A549 treated with GW870086 at 1 μM for 4 hours (cell line): ENCODE data around the gene PRAMEF20. TPM values are rescaled to one million over a fixed set of nuclear protein-coding genes. Genes with fewer than 3 reads are reported as not detected.

Experiments
- total RNA-seq: library from RNA; stranded (reverse); fragments of 200-300 nt; extraction: Qiagen RNA extraction; gene quantifications from 5 replicates; pipeline ENCODE4 v1.2.3, GENCODE V29; 2022; ENCODE audit warnings: low read depth

Gene PRAMEF20
- not detected in 5 replicates for total RNA-seq

GRCh38 chr1:13410150-13410549 is at the start of gene PRAMEF20:
TSS of gene PRAMEF20 (plus strand) at chr1:13410450. CDS start at chr1:13416355, 5,905 bp downstream.

DNA sequence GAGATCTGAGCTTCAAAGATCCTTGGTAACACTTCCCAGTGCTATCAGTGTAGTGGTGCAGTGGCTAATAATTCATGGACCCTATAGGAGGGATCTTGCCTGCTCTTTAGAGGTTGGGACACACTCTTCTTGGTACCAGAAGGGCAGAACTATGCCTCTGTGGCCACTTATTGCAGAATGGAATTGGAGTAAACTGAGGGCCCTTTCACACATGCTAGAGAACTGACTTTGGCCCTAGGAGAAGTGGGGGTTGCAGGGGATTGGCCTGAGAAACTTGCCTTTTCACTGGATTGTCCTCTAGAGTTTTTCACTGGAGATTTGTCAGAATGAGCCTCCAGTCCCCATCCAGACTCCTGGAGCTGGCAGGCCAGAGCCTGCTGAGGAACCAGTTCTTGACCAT is 20.9 kb upstream of the PRAMEF20 start, which contains the start of gene PRAMEF17:
TSS of gene PRAMEF17 (plus strand) at position 301 of the 400 bp plus-strand sequence. CDS start at position 327, 26 bp downstream.

Other genes with a start within 250 kb of the PRAMEF20 start
- gene HNRNPCL4, start 244.8 kb upstream of the PRAMEF20 start, total RNA-seq: not detected in 5 replicates
- not detected in 5 replicates for gene PRAMEF9, start 238.6 kb upstream of the PRAMEF20 start, total RNA-seq
- gene PRAMEF13, start 209.0 kb upstream of the PRAMEF20 start, total RNA-seq: not detected in 5 replicates
- gene PRAMEF18, start 184.3 kb upstream of the PRAMEF20 start, total RNA-seq: not detected in 5 replicates
- not detected in 5 replicates for gene PRAMEF5, start 156.3 kb upstream of the PRAMEF20 start, total RNA-seq
- 0.07 TPM in 1 of 5 replicates, not detected in the others for gene PRAMEF8, start 125.3 kb upstream of the PRAMEF20 start, total RNA-seq
- gene PRAMEF33, start 106.9 kb upstream of the PRAMEF20 start, total RNA-seq: not detected in 5 replicates
- not detected in 5 replicates for gene PRAMEF15, start 94.9 kb upstream of the PRAMEF20 start, total RNA-seq
- gene PRAMEF14, start 63.3 kb upstream of the PRAMEF20 start, total RNA-seq: not detected in 5 replicates
- not detected in 5 replicates for gene PRAMEF19, start 38.5 kb upstream of the PRAMEF20 start, total RNA-seq
- not detected in 5 replicates for gene PRAMEF17, start 20.8 kb upstream of the PRAMEF20 start, total RNA-seq
- gene LRRC38, start 103.6 kb downstream of the PRAMEF20 start, total RNA-seq: 0.06 TPM in 1 of 5 replicates, not detected in the others
- gene PDPN, start 173.4 kb downstream of the PRAMEF20 start, total RNA-seq: not detected in 5 replicates